HUES48 (cell line): Measurements from ENCODE around the gene FAM193B.

Source experiments
- H3K27ac ChIP-seq: one replicate; pipeline ENCODE4 v1.7.0; 2013; ENCODE audit warnings: low read depth, low read length, inconsistent platforms
- H3K27me3 ChIP-seq: 2 replicates; pipeline ENCODE4 v1.6.1; 2013; ENCODE audit warnings: mild to moderate bottlenecking, low read length; ENCODE audit not compliant: control insufficient read depth, insufficient read depth
- H3K36me3 ChIP-seq: 2 replicates; pipeline ENCODE4 v1.6.1; 2013; ENCODE audit warnings: low read length; ENCODE audit not compliant: control insufficient read depth, insufficient read depth
- H3K4me1 ChIP-seq: 2 replicates; pipeline ENCODE4 v1.6.1; 2013; ENCODE audit warnings: mild to moderate bottlenecking, low read length; ENCODE audit not compliant: control insufficient read depth, insufficient read depth
- H3K4me3 ChIP-seq: 2 replicates; pipeline ENCODE4 v1.5.1; 2013; ENCODE audit warnings: mild to moderate bottlenecking, low read depth, low read length
- H3K9ac ChIP-seq: 2 replicates; pipeline ENCODE4 v1.6.1; 2013; ENCODE audit warnings: mild to moderate bottlenecking, low read depth, low read length, moderate library complexity
- H3K9me3 ChIP-seq: 2 replicates; pipeline ENCODE4 v1.6.1; 2013; ENCODE audit warnings: low read length; ENCODE audit not compliant: control insufficient read depth, insufficient read depth

FAM193B gene

GRCh38 chr5:177507596-177508220 lies 46.7 kb downstream of the FAM193B start:
- H3K27me3 ChIP-seq: no peaks in the 10 kb centered on the region
- H3K4me3 ChIP-seq: no peak overlapping the region
- peaks cover 34% of the 10 kb centered on the region for H3K36me3 ChIP-seq
- no peaks in the 10 kb centered on the region for H3K9me3 ChIP-seq
- no peak overlapping the region for H3K9ac ChIP-seq
- no peak overlapping the region for H3K27ac ChIP-seq
- H3K4me1 ChIP-seq: peaks cover 15% of the 10 kb centered on the region

- Histone ChIP-seq H3K9me3 (no peaks in the 10 kb centered on the region), H3K4me3 (no peak overlapping the region), H3K27me3 (no peaks in the 10 kb centered on the region), H3K4me1 (peaks cover 15% of the 10 kb centered on the region), H3K9ac (no peak overlapping the region), H3K36me3 (peaks cover 29% of the 10 kb centered on the region), H3K27ac (no peak overlapping the region)
Observed at GRCh38 chr5:177507165-177507564, 47.2 kb downstream of the FAM193B start.

DNA sequence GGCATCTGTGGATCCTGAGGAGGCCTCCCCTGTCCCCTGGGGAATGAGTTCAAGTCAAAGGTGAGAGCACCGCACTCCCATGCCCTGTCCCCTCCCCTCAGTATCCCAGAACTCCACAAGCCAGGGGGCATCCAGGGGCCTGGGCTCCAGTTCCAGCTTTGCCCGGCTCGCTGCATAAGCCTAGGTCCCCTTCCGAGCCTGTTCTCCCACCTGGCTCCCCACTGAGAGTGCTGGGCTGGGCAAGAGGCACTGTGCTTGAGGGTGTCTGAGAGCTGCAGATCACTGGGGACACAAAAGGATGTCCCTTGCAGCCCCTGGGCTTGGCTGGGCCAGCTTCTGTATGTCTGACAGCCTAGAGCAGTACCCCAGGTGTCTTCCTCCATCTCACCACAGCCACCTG lies 49.3 kb downstream of the FAM193B start:
- Histone ChIP-seq H3K9me3 (no peaks in the 10 kb centered on the region), H3K4me1 (peaks cover 22% of the 10 kb centered on the region), H3K9ac (no peak overlapping the region), H3K4me3 (no peak overlapping the region), H3K27ac (no peak overlapping the region), H3K27me3 (no peaks in the 10 kb centered on the region), H3K36me3 (peaks cover 8% of the 10 kb centered on the region; the same call in 1 of the 2 replicates)

GRCh38 chr5:177504086-177505056 lies 50.0 kb downstream of the FAM193B start:
- H3K27me3 ChIP-seq: 0 out of 2 replicates have a peak, but pooled peaks cover 6% of the 10 kb centered on the region
- no peak overlapping the region for H3K27ac ChIP-seq
- no peak overlapping the region for H3K9ac ChIP-seq
- peaks cover 8% of the 10 kb centered on the region; the same call in 1 of the 2 replicates for H3K36me3 ChIP-seq
- no peak overlapping the region for H3K4me3 ChIP-seq
- H3K4me1 ChIP-seq: peaks cover 15% of the 10 kb centered on the region
- H3K9me3 ChIP-seq: no peaks in the 10 kb centered on the region

DNA sequence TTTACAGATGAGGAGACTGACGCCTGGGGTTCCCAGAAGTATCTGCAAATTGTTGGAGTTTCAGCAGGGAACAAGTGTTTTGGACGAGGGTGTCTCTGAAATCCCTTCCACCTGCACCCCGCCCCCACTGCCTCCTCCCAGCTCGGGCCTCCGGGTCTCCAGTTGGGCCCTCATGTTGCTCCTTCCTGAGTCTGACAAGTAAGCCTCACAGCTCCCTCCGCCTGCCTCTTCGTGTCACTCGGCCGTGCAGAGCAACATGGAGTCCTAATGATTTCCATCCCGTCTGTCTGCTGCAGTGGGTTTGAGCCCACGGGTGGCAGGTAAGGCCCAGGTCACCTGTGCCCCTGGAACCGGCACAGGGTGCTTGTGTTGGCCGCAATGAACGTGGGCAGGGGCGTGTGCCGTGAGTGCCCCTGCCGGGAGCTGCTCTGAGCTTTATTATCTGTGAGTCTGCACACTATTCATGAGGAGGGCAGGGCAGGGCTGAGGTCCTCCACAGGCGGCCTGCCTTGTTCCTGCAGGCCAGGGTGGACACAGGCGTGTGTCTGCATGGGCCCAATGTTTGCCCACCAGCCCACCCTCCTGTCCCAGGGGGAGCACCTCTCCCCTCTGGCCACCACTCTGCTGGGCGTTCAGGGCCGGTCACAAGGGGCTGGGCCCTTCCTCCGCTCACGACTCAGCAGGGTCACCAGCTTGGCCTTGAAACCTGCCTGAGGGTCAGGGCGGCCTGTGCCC lies 50.8 kb downstream of the FAM193B start:
- Histone ChIP-seq H3K36me3 (peaks cover 3% of the 10 kb centered on the region; the same call in 1 of the 2 replicates), H3K4me3 (no peak overlapping the region), H3K9ac (no peak overlapping the region), H3K9me3 (no peaks in the 10 kb centered on the region), H3K4me1 (peaks cover 13% of the 10 kb centered on the region), H3K27ac (no peak overlapping the region), H3K27me3 (peaks cover 12% of the 10 kb centered on the region)

GRCh38 chr5:177502886-177503285 lies 51.5 kb downstream of the FAM193B start:
- no peak overlapping the region for H3K27ac ChIP-seq
- H3K27me3 ChIP-seq: peaks cover 16% of the 10 kb centered on the region
- no peak overlapping the region for H3K4me3 ChIP-seq
- no peaks in the 10 kb centered on the region for H3K36me3 ChIP-seq
- peaks cover 16% of the 10 kb centered on the region for H3K4me1 ChIP-seq
- no peaks in the 10 kb centered on the region for H3K9me3 ChIP-seq
- H3K9ac ChIP-seq: no peak overlapping the region

GRCh38 chr5:177501874-177502678 lies 52.3 kb downstream of the FAM193B start:
- Histone ChIP-seq H3K27me3 (peaks cover 16% of the 10 kb centered on the region), H3K27ac (no peak overlapping the region), H3K9me3 (no peaks in the 10 kb centered on the region), H3K4me3 (no peak overlapping the region), H3K36me3 (no peaks in the 10 kb centered on the region), H3K9ac (no peak overlapping the region), H3K4me1 (peaks cover 16% of the 10 kb centered on the region)

DNA sequence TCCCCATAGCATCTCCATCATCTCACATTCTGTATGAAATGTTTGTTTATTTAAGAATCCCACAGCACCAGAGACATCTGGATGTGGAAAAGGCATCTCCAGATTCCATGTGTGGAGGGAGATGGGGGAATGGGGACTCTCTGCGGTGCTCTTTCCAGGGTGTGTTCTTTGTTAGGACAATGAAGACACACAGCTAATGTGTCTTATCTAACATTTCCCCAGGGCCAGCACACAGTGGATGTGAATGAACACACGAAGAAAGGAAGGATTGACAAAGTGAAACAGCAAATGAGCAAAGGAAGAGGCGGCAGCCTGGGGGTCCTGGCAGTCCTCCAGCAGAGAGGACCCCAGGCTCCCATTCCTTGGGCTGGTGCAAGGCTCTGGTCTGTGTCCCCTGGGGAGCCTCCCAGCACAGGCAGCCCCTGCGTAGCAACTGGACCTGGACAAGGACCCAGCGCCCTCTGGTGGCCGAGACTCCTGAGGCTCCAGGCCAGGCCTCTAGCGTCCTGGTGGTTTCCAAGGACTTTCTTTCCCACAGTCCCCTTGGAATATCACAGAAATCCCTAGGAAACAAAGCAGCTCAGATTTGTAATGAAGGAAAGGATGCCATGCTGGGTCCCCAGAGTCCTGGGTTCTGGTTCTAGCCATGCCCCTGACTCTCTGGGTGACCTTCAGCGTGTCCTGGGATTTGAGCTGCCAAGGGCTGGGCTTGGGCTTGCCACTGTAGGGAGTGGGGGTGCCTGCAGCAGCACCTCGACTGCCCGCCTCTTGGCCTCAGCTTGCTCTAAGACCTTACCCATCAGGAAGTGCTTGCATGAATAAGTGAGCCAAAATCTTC lies 53.5 kb downstream of the FAM193B start:
- no peaks in the 10 kb centered on the region for H3K9me3 ChIP-seq
- peaks cover 16% of the 10 kb centered on the region for H3K27me3 ChIP-seq
- peaks cover 1% of the 10 kb centered on the region; the same call in 1 of the 2 replicates for H3K36me3 ChIP-seq
- peak overlapping the region; percentile 5 for H3K27ac ChIP-seq
- H3K4me1 ChIP-seq: peaks cover 23% of the 10 kb centered on the region
- no peak overlapping the region for H3K9ac ChIP-seq
- no peak overlapping the region for H3K4me3 ChIP-seq

GRCh38 chr5:177499842-177500241 lies 54.5 kb downstream of the FAM193B start:
- Histone ChIP-seq H3K27ac (no peak overlapping the region), H3K9ac (no peak overlapping the region), H3K4me1 (peaks cover 33% of the 10 kb centered on the region), H3K4me3 (no peak overlapping the region), H3K27me3 (peaks cover 16% of the 10 kb centered on the region), H3K9me3 (no peaks in the 10 kb centered on the region), H3K36me3 (peaks cover 5% of the 10 kb centered on the region; the same call in 1 of the 2 replicates)
